Measurements from ENCODE around the gene PPP1R12A.
"Not testable (repeated sequence)": the region's sequence is repeated elsewhere in the genome, so short reads cannot be mapped to it uniquely, and the experiment has no call there.

The PPP1R12A gene

DNA sequence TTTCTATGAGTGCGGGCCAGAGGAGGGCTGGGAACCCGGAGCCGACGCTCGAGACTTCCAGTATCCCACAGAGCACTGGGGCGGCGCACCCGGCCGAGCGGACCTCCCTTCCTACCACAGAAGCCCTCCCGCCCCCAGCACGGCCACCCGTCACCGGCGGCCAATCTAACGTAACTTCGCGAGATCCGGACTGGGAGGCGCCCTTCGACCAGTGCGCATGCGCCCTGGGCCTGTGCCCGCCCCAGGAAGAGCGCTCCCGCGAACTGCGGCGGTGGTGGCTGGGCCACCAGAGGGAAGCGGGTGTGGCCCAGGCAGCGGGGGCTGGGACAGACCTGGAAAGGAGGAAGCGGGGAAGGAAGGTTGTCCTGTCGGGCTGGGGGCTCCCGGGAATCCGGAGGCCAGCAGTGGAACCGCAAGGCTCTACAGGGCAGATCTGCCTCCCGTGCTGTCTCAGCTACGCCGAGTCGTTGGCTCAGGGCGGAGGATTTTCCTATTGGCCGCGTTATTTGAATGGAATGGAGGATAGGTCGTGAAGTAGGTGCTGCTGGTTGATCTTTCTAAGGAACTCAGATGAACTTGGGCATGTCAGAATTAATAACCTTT is at the start of gene PPP1R12A:
TSS of gene PPP1R12A (minus strand) at position 77 of the 603 bp plus-strand sequence. CDS start 166 bp downstream, outside the sequence.
- DNase-seq (ENCODE audit: low spot score) = peak; percentile 93

DNA sequence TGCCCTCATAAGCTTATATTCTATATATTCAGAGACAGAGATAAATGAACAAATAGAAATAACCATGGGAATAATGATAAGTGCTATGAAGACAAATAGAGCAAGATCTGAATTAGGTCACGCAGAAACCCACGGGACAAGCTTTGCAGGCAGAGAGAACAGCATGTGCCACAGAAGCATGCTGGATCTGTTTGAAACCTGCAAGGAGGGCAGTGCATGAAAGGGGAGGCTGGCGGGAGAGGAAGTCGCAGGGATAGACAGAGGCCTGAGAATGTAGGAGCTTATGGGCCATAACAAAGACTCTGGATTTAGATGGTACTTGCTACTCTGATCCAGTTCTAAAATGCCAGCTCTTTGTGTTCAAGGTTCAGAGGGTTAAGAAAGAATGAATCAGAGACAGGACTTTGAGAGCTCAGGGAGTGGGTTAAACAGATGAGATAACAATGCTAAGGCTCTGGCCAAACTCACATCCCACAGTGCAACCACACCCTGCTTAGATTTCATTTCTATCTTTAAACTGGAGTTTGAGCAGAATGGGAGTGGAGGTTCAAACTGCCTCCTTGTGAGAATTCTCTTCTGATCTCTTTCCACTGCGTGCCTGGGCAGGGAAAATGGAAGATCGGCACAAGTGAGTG is 49.2 kb upstream of the PPP1R12A start:
- DNase-seq (ENCODE audit: low spot score) = peak; percentile 14

DNA sequence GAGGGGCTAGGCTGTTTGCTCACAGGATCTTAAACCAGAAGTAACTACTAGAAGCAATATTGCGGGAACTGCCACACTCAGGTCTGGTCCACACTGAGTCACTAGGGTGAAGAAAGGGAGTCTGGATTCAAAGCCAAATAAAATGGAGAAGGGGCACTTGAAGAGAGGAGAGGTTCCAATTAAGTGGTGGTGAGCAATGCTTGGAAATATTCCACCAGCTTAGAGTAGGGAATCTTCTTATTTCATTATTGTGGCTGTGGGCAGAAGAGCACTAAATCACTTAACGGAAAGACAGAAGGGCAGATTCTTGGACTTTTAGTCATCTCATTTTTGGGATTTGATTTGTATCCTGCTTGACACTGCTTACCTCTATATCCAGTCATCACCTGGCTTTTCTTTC is 48.6 kb upstream of the PPP1R12A start:
- no peak for DNase-seq (ENCODE audit: low spot score)

- DNase-seq (ENCODE audit: low spot score) = no peak
Observed at GRCh38 chr12:79982086-79983062, 47.5 kb upstream of the PPP1R12A start.

- DNase-seq (ENCODE audit: low spot score) = no peak
Observed at GRCh38 chr12:79978692-79979091, 43.8 kb upstream of the PPP1R12A start.

DNA sequence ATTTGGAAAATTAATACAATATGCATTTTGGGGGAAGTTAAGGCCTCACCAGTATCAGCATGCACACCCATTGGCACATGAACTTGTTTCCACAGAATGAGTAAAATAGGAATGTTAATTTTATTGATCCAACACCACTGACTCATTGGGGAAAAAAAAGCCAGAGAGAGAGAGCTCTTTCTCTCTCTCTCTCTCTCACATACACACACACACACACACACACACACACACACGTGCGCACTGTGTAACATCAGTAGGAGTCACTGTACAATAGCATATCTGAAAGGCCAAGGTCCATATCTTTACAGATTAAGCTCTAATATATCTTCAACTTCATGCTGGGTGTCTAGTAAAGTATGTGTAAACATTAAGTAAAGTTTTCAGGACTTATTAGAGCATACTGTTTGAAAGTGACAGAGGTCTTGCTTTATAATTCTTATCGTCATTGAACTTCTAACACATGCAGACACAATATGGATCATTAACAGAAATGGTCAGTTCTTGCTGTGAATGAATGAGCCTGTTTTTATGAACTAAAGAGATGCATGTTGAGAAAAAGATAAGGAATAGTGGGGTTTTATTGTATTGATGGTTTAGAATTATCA is 43.1 kb upstream of the PPP1R12A start:
- DNase-seq (ENCODE audit: low spot score) = not testable (repeated sequence)

GRCh38 chr12:79975143-79975542 is 40.2 kb upstream of the PPP1R12A start:
- DNase-seq (ENCODE audit: low spot score) = no peak

GRCh38 chr12:79973801-79974200 is 38.9 kb upstream of the PPP1R12A start:
- no peak for DNase-seq (ENCODE audit: low spot score)

DNA sequence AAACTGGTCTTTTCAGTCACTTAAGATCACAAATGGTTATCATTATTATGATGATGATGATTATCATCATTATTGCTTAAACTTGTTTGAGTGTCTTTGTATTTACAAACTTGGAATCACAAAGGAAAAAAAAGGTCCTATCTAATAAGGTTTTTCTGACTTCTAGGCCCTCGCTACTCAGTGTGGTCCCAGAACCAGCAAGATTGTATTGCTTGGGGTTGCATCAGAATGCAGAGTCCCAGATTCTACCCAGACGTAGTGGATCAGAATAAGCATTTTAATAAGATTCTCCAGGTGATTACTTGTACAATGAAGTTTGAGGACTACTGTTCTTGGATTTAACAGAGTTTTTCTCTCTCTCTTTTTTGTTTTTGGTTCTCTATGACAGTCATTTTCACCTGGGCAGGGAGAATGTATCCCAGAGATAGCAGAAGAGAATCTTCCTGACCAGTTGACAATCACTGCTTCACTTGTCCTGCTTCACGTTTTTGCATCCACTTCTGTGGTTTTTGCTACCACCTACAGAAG is 29.3 kb upstream of the PPP1R12A start:
- no peak for DNase-seq (ENCODE audit: low spot score)

- DNase-seq (ENCODE audit: low spot score) = no peak
Observed at GRCh38 chr12:79961411-79961810, 26.5 kb upstream of the PPP1R12A start.

DNA sequence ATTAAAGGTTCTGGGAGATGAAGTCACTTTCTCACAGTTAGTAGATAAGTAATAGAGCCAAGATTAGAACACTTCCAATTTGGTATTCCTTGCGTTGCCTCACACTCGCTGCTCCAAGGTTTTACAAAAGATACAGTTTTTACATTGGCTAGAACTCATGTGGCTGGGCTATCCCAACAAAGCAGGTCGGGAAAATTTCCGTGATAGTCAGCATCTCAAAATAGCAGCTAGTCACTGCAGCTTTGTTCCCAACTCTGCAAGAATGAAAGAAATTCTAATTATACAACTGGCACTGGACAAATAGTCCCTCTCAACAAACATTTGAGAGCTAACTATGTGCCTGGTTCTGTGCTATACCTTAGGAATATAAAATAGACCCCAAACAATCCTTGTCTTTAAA is 24.6 kb upstream of the PPP1R12A start:
- DNase-seq (ENCODE audit: low spot score) = no peak

DNA sequence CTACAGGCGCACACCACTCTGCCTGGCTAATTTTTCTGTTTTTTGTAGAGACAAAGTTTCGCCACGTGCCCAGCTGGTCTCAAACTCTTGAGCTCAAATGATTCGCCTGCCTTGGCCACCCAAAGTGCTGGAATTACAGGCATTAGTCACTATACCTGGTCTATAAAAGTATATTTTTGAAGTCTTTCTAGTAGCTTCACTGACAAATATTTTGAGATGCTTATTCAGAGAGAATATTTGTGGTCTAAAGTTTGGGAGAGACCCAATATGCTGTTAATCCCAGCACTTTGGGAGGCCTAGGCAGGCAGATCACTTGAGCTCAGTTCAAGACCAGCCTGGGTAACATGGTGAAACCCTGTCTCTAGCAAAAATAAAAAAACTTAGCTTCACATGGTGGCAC is 22.0 kb upstream of the PPP1R12A start:
- DNase-seq (ENCODE audit: low spot score) = no peak

- no peak for DNase-seq (ENCODE audit: low spot score)
Observed at GRCh38 chr12:79955561-79955960, 20.7 kb upstream of the PPP1R12A start.

DNA sequence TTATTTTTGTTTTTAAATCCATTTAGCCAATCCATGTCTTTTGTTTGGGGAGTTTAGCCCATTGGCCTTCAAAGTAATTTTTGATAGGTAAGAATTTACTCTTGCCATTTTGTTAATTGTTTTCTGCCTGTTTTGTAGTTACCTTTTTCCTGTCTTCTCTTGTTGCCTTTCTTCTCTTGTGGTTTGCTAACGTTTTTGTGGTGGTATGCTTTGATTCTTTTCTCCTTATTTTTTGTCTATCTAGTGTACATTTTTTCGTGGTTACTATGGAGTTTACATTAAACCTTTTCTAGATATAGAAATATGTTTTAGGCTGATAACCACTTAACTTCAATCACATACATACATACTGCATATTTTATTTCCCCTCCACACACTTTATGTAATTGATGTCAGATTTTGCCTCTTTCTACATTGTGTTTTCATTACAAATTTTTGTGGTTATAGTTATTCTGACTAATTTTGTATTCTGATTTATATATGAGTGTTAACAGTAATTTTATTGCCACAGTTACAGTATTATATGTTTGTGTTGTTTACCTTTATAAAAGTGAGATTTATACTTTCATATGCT is 19.2 kb upstream of the PPP1R12A start:
- no peak for DNase-seq (ENCODE audit: low spot score)

DNA sequence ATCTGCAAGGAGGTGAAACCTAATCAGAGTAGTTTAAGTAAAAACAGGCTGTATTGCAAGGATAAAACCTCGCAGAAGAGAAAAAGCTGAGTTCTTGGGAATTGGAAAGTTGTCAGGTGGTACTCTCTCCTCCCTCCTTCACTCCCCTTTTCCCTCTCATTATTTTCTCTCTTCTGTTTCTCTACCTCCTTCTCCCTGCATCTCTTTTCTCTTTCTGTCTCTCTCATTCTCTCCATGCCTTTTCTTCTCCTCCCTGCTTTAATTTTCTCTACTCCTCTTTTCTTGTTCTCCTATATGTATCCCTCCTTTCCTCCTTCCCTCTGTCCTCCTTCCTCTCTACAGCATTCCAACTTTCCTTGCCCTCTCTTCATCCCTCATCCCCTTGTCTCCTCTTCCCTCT is 14.2 kb upstream of the PPP1R12A start:
- DNase-seq (ENCODE audit: low spot score) = no peak

DNA sequence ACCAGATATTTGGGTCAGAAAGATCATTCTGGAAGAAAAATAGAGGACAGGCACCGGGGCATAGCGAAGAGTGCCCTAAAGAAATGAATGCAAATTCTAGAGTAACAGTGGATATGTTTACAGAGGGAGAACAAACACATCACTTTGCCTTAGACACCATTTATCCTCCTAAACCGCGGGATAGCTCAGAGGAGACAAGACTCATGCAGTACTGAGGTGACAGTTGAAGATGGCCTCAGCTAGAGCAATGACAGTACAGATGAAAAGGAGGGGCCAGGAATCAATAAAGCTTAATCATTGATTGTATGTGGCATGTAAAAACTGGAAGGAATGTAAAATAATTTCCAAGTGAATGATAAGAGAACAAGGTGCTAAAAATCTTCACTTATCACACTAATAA is 10.5 kb upstream of the PPP1R12A start:
- DNase-seq (ENCODE audit: low spot score) = no peak

DNA sequence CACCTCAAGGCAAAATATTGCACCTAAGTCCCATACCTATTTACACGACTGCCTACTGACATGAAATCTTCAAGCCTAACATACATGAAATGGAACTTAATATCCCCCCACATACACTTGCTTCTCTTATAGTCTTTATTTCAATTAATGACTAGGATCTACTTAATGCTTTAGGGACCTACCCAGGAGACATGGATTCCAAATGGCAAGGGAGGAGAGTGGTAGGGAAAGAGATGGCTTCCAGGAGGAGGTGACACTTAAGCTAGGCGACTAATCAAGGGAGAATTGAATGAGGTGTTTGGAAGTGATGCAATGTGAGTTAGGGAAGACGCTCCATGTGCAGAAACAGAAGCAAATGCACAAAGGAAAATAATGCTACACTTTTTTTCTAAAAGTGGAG is 9.7 kb upstream of the PPP1R12A start:
- DNase-seq (ENCODE audit: low spot score) = no peak

DNA sequence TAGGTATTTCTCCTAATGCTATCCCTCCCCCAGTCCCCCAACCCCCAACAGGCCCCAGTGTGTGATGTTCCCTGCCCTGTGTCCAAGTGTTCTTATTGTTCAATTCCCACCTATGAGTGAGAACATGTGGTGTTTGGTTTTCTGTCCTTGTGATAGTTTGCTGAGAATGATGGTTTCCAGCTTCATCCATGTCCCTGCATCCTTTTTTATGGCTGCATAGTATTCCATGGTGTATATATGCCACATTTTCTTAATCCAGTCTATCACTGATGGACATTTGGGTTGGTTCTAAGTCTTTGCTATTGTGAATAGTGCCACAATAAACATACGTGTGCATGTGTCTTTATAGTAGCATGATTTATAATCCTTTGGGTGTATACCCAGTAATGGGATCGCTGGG is 7.9 kb upstream of the PPP1R12A start:
- DNase-seq (ENCODE audit: low spot score) = not testable (repeated sequence)

GRCh38 chr12:79939728-79940310 is 4.9 kb upstream of the PPP1R12A start:
- no peak for DNase-seq (ENCODE audit: low spot score)

- no peak for DNase-seq (ENCODE audit: low spot score)
Observed at GRCh38 chr12:79938843-79939242, 3.9 kb upstream of the PPP1R12A start.

DNA sequence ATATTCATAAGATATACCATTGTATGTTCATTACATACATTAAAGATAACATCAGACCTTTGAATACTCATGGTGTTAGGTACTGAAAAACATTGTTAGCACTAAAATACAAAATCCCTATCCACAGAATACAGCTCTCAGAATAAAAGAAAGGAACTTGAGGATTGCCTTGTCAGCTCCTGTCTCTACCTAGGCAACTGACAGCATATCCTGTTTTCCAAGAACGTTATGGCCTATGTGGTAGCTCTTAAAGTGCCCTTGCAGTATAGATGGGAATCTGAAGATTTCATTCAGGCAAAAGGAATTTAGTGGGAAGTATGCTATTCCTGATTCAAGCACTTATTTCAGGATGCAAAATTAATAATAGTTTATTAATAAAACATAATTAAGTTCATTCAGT is 1.8 kb upstream of the PPP1R12A start:
- DNase-seq (ENCODE audit: low spot score) = no peak

Data from iPS-NIHi11 (cell line).